GM21619 (cell line): ENCODE results near the gene ZCCHC7.
"Not testable (repeated sequence)": the region's sequence is repeated elsewhere in the genome, so short reads cannot be mapped to it uniquely, and the experiment has no call there.

Experiments used
- ATAC-seq: cut with Tn5 transposase; IDR thresholded peaks from one replicate; pipeline ENCODE4 v1.9.1; 2021; ENCODE audit not compliant: unreplicated experiment

ZCCHC7 gene

DNA sequence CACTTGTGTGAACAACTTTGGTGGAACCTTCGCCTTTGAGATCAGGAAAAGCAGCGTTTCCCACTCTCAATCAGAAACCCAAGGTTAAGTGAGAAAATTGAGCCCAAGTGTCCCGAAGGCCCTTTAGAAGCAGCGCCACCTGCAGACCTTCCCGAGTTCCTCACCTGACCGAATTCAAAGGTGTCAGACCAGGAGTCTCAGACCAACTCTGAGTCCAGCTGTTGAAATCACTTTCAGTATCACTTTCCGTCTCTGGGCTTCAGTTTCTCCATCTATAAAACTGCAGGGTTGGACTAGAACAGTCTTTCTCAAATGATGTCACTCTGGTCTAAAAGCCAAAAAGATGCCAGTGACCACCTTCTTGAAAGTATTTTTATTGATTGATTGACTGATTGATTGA lies 270.4 kb downstream of the ZCCHC7 start:
- ATAC-seq, result peak; percentile 89

DNA sequence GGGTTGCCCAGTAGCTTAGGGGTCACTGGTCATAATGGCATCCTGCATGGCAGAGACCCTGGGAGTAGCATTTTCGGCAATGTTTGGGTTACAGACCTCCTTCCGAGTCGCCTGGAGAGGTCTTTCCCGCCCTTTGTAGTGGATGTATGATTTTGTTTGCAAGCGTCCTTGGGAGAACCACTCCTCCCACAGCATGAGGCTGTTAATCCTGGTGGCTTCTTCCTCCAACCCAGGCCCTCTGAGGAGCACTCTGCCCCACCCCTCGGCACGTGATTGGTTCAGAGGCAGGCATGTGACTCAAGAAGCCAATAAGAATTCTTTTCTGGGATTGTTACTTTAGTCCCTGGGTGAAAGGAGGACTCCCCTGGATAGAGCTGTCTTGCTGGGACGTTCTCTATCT lies 271.9 kb downstream of the ZCCHC7 start:
- no peak for ATAC-seq

- no peak for ATAC-seq
Measured at GRCh38 chr9:37395229-37395628, 274.9 kb downstream of the ZCCHC7 start.

GRCh38 chr9:37395663-37396062 lies 275.3 kb downstream of the ZCCHC7 start:
- ATAC-seq, result no peak

- not testable (repeated sequence) for ATAC-seq
Measured at GRCh38 chr9:37397948-37398347, 277.6 kb downstream of the ZCCHC7 start.

GRCh38 chr9:37398464-37399025 lies 278.2 kb downstream of the ZCCHC7 start:
- no peak for ATAC-seq

- ATAC-seq, result no peak
Measured at GRCh38 chr9:37399336-37399735, 279.0 kb downstream of the ZCCHC7 start.

GRCh38 chr9:37404590-37404989 lies 284.2 kb downstream of the ZCCHC7 start:
- no peak for ATAC-seq

GRCh38 chr9:37405350-37405749 lies 285.0 kb downstream of the ZCCHC7 start:
- ATAC-seq, result no peak

GRCh38 chr9:37405764-37406380 lies 285.5 kb downstream of the ZCCHC7 start:
- ATAC-seq, result no peak

DNA sequence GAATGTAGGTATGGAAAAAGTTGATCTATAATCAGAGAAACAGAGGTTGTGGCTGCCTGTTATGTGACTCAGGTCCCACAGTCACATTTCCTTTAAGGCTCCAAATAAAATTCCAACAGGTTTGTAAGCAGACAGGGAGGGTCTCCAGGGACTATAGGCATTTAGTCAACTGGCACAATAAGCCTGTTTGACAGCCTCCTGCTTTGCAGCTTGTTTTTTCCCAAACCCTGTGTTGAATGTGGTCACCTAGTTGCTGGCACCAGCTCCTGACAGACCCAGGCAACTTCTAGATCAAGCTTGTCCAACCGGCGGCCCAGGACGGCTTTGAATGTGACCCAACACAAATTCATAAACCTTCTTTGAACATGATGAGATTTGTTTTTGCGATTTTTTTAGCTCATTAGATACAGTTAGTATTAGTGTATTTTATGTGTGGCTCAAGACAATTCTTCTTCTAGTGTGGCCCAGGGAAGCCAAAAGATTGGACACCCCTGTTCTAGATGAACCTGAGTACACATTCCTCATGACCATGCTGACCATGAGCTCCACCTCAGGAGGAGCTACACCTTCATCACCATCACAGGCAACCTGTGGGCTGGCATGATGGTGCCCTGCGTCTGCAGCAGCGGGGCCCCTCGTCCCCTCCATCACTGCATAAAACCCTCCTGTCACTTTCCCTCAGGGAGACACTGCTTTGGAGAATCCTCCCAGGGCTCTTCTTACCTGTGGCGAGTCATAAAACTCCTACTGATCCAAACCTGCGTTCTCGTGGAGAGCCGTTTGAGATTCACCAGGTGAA lies 286.4 kb downstream of the ZCCHC7 start:
- ATAC-seq, result no peak

GRCh38 chr9:37407468-37407867 lies 287.1 kb downstream of the ZCCHC7 start:
- ATAC-seq, result no peak
